H1 (cell line): ENCODE measurements around the gene ITPK1. TPM values are rescaled to one million over a fixed set of nuclear protein-coding genes. Genes with fewer than 3 reads are reported as not detected.

Source experiments
- BRCA1 ChIP-seq: IDR thresholded peaks from 2 replicates; pipeline ENCODE4 v1.6.1; 2012; ENCODE audit warnings: low read depth, low read length, improper control_type of control experiment
- MAFK ChIP-seq: IDR thresholded peaks from 2 replicates; pipeline ENCODE4 v1.6.1; 2012; ENCODE audit warnings: low read depth, mild to moderate bottlenecking, improper control_type of control experiment, low read length
- NRF1 ChIP-seq: IDR thresholded peaks from 2 replicates; pipeline ENCODE4 v1.6.1; 2011; ENCODE audit warnings: mild to moderate bottlenecking, low read depth, low read length, improper control_type of control experiment
- POLR2AphosphoS5 ChIP-seq: IDR thresholded peaks from 2 replicates; pipeline ENCODE4 v1.6.1; 2011; ENCODE audit warnings: low read depth, low read length
- POU5F1 ChIP-seq: IDR thresholded peaks from 2 replicates; pipeline ENCODE4 v1.6.1; 2011; ENCODE audit warnings: low read depth, mild to moderate bottlenecking, low read length, moderate library complexity
- USF2 ChIP-seq: IDR thresholded peaks from 2 replicates; pipeline ENCODE4 v1.6.1; 2011; ENCODE audit warnings: low read length, improper control_type of control experiment
- polyA plus RNA-seq, 7 experiments: library from polyadenylated mRNA; depleted of rRNA in 3 of 7; stranded (reverse) in 5 of 7; unstranded in 2 of 7; fragments of >200 nt in 5 of 7; fragments of 200-250 nt in 2 of 7; gene quantifications; 1 replicate in 5 of 7; 2 replicates in 1 of 7; 4 replicates in 1 of 7; pipeline versions ENCODE4 v1.2.1 to v1.2.3, GENCODE V29; 2011 to 2013; ENCODE audit warnings: missing spikeins in 2 of 7, mixed read lengths in 2 of 7
- total RNA-seq: library from RNA; stranded (reverse); fragmentation: NEBNext Ultra II Directional; extraction: Animal tissue kit (Norgen Biotek cat#: 25700); gene quantifications from 2 replicates; pipeline ENCODE4 v1.2.1, GENCODE V29; 2021

The ITPK1 gene
- total and polyA plus RNA-seq, 2 of the 8 experiments (the other 6 are each of a cell fraction or from before 2014, with no cell fraction given) = 108 to 143 TPM

GRCh38 chr14:92942576-92942975 is 173.1 kb downstream of the ITPK1 start (continued):
- no peak for TF ChIP-seq POU5F1
- TF ChIP-seq POLR2AphosphoS5 = no peak
- no peak for TF ChIP-seq BRCA1
- no peak for TF ChIP-seq NRF1
- TF ChIP-seq MAFK = no peak
- TF ChIP-seq USF2 = no peak
